K562 (cell line): ENCODE results near the gene MAMDC4. TPM values are rescaled to one million over a fixed set of nuclear protein-coding genes. Genes with fewer than 3 reads are reported as not detected.

Experiments
- BHLHE40 ChIP-seq: IDR thresholded peaks from 2 replicates; pipeline ENCODE4 v1.6.1; 2011; ENCODE audit warnings: low read length, improper control_type of control experiment
- CCNT2 ChIP-seq: IDR thresholded peaks from 2 replicates; pipeline ENCODE4 v1.6.1; 2011; ENCODE audit warnings: borderline replicate concordance, low read depth, mild to moderate bottlenecking, moderate library complexity, mixed read lengths, low read length; ENCODE audit not compliant: insufficient read length; ENCODE audit errors: extremely low read depth
- CEBPG ChIP-seq, 3 experiments: fragments of 200-800 bp in 1 of 3; sonication (Bioruptor generic) in 1 of 3; sonication (generic) in 1 of 3; formaldehyde crosslinking in 1 of 3; IDR thresholded peaks in 2 of 3; conservative IDR thresholded peaks in 1 of 3; 2 replicates each; pipeline versions ENCODE4 v1.6.1 to v1.8.0; 2016 to 2022; ENCODE audit warnings: missing compliant biosample characterization in 2 of 3, missing genetic modification characterization in 2 of 3, mild to moderate bottlenecking in 1 of 3, missing genetic modification reagents in 1 of 3
- ERF ChIP-seq: fragments of 450-650 bp; formaldehyde crosslinking; IDR thresholded peaks from 2 replicates; pipeline ENCODE4 v1.4.0; 2020; ENCODE audit warnings: mild to moderate bottlenecking, mixed read lengths
- HBP1 ChIP-seq: fragments of 450-650 bp; formaldehyde crosslinking; IDR thresholded peaks from 2 replicates; pipeline ENCODE4 v1.4.0; 2022; ENCODE audit warnings: missing genetic modification characterization
- MAZ ChIP-seq, 2 experiments: fragments of 450-650 bp in 1 of 2; sonication (generic) in 1 of 2; formaldehyde crosslinking; IDR thresholded peaks in 1 of 2; conservative IDR thresholded peaks in 1 of 2; 2 replicates each; pipeline versions ENCODE4 v1.4.0 to v1.5.0; 2020; ENCODE audit warnings: mild to moderate bottlenecking in 1 of 2, missing genetic modification reagents in 1 of 2
- MCM7 ChIP-seq, 2 experiments: fragments of 450-650 bp; IDR thresholded peaks; 2 replicates each; pipeline ENCODE4 v1.6.1; 2016 to 2018
- MYC ChIP-seq, 2 experiments: fragments of 250-450 bp in 1 of 2; sonication (Bioruptor Pico) in 1 of 2; IDR thresholded peaks; 2 replicates each; pipeline versions ENCODE4 v1.5.1 to v1.6.1; 2012 to 2021; ENCODE audit warnings: low read depth in 2 of 2, borderline replicate concordance in 1 of 2, improper control_type of control experiment in 1 of 2, low read length in 1 of 2, mild to moderate bottlenecking in 1 of 2, moderate library complexity in 1 of 2
- NFYB ChIP-seq: IDR thresholded peaks from 2 replicates; pipeline ENCODE4 v1.6.1; 2011; ENCODE audit warnings: mild to moderate bottlenecking, moderate library complexity; ENCODE audit not compliant: insufficient read length; ENCODE audit errors: extremely low read depth
- NR2F6 ChIP-seq: fragments of 450-650 bp; formaldehyde crosslinking; IDR thresholded peaks from 2 replicates; pipeline ENCODE4 v1.4.0; 2020; ENCODE audit warnings: mild to moderate bottlenecking
- POLR2AphosphoS5 ChIP-seq: IDR thresholded peaks from 2 replicates; pipeline ENCODE4 v1.6.1; 2011; ENCODE audit warnings: mild to moderate bottlenecking, low read depth, low read length, moderate library complexity; ENCODE audit not compliant: control insufficient read depth, insufficient read depth
- RB1 ChIP-seq: fragments of 450-650 bp; IDR thresholded peaks from 2 replicates; pipeline ENCODE4 v1.6.1; 2017; ENCODE audit warnings: low read depth, mild to moderate bottlenecking
- RBBP5 ChIP-seq: fragments of 200-600 bp; sonication (generic); IDR thresholded peaks from 2 replicates; pipeline ENCODE4 v1.6.1; 2012; ENCODE audit warnings: borderline replicate concordance, mild to moderate bottlenecking, low read length, control low read depth, inconsistent platforms; ENCODE audit not compliant: insufficient read depth, poor library complexity, severe bottlenecking
- RFX1 ChIP-seq: fragments of 450-650 bp; IDR thresholded peaks from 2 replicates; pipeline ENCODE4 v1.6.1; 2016; ENCODE audit warnings: mild to moderate bottlenecking, moderate library complexity
- RNF2 ChIP-seq: sonication (generic); IDR thresholded peaks from 2 replicates; pipeline ENCODE4 v1.6.1; 2016
- SAP30 ChIP-seq: fragments of 200-600 bp; sonication (generic); IDR thresholded peaks from 2 replicates; pipeline ENCODE4 v1.6.1; 2012; ENCODE audit warnings: borderline replicate concordance, low read depth, mild to moderate bottlenecking, moderate library complexity, low read length, control low read depth, inconsistent platforms; ENCODE audit not compliant: insufficient read depth, poor library complexity, severe bottlenecking
- TAF1 ChIP-seq: IDR thresholded peaks from 2 replicates; pipeline ENCODE4 v1.6.1; 2011; ENCODE audit warnings: mild to moderate bottlenecking, low read length, moderate library complexity; ENCODE audit not compliant: insufficient read depth, control insufficient read depth, severe bottlenecking; ENCODE audit errors: extremely low read depth
- TAL1 ChIP-seq: fragments of 450-650 bp; IDR thresholded peaks from 2 replicates; pipeline ENCODE4 v1.6.1; 2016; ENCODE audit warnings: mild to moderate bottlenecking
- THRB ChIP-seq: fragments of 450-650 bp; formaldehyde crosslinking; conservative IDR thresholded peaks from 2 replicates; pipeline ENCODE4 v1.4.0; 2022; ENCODE audit warnings: mild to moderate bottlenecking, missing genetic modification characterization
- ZBTB17 ChIP-seq: fragments of 450-650 bp; formaldehyde crosslinking; IDR thresholded peaks from 2 replicates; pipeline ENCODE4 v1.4.0; 2020; ENCODE audit warnings: mild to moderate bottlenecking
- ZNF280A ChIP-seq: fragments of 450-650 bp; IDR thresholded peaks from 2 replicates; pipeline ENCODE4 v1.6.1; 2018; ENCODE audit warnings: mild to moderate bottlenecking, low read depth; ENCODE audit not compliant: partially characterized antibody
- ZNF589 ChIP-seq: fragments of 200-800 bp; sonication (Bioruptor generic); IDR thresholded peaks from 2 replicates; pipeline ENCODE4 v1.6.1; 2016; ENCODE audit warnings: low read depth, missing genetic modification characterization, missing compliant biosample characterization
- polyA plus RNA-seq, 8 experiments: library from polyadenylated mRNA; depleted of rRNA in 4 of 8; stranded (reverse) in 5 of 8; unstranded in 3 of 8; fragments of >200 nt; fragmentation: Nextera tagmentation in 2 of 8; fragmentation: Illumina TruSeq in 1 of 8; extraction: Ambion mirVana in 2 of 8; extraction: Trizol in 1 of 8; gene quantifications; 2 replicates each; pipeline versions ENCODE4 v1.2.1 to v1.2.3, GENCODE V29; 2011 to 2014; ENCODE audit warnings: inconsistent platforms in 1 of 8, missing spikeins in 1 of 8
- total RNA-seq, 7 experiments: library from RNA; depleted of rRNA in 6 of 7; stranded (reverse); fragments of >200 nt in 6 of 7; fragmentation: Illumina TruSeq in 2 of 7; extraction: Trizol in 2 of 7; gene quantifications; 2 replicates each; pipeline versions ENCODE4 v1.2.1 to v1.2.3, GENCODE V29; 2011 to 2021; ENCODE audit warnings: low replicate concordance in 1 of 7

The MAMDC4 gene
- total and polyA plus RNA-seq, 9 of the 15 experiments (the other 6 are each of a cell fraction or from before 2014, with no cell fraction given): 0.03 to 10.8 (median 1.5) TPM

- TF ChIP-seq NFYB (peak; percentile 100), ZBTB17 (CRISPR knock-in tag) (peak; percentile 60; the same call in 1 of the 2 replicates), ERF (peak; percentile 89), MCM7 (IDR thresholded peaks at IDR 0.05) (no peak), ZNF589 (CRISPR knock-in tag) (no peak), BHLHE40 (peak; percentile 48; the same call in 1 of the 2 replicates), TAL1 (no peak), MYC (IDR thresholded peaks at IDR 0.05; ENCODE audit: low read depth, low read length) (peak; percentile 86), MYC (CRISPR knock-in tag; IDR thresholded peaks at IDR 0.05; ENCODE audit: borderline replicate concordance, low read depth) (no peak), ZNF280A (no peak), MAZ (CRISPR knock-in tag; conservative IDR thresholded peaks at IDR 0.05 in 1 of 2, IDR thresholded peaks at IDR 0.05 in 1 of 2) (peak; percentile 49 to 59; a peak in 3 of 4 replicates), RBBP5 (peak; percentile 58), RFX1 (no peak), HBP1 (CRISPR knock-in tag) (0 out of 2 replicates have a peak, but pooled peaks have one; percentile 21), CCNT2 (peak; percentile 62), THRB (CRISPR knock-in tag) (no peak), RB1 (peak; percentile 89), TAF1 (peak; percentile 61), RNF2 (peak; percentile 44; the same call in 1 of the 2 replicates), POLR2AphosphoS5 (peak; percentile 69), SAP30 (peak; percentile 80), CEBPG (CRISPR knock-in tag; IDR thresholded peaks at IDR 0.05) (peak; percentile 12; the same call in 1 of the 2 replicates), CEBPG (tag; conservative IDR thresholded peaks at IDR 0.05 in 1 of 2, IDR thresholded peaks at IDR 0.05 in 1 of 2) (no peak), NR2F6 (0 out of 2 replicates have a peak, but pooled peaks have one; percentile 35)
Observed at GRCh38 chr9:136885950-136886578, 33.9 kb downstream of the MAMDC4 start, which contains the start of gene TRAF2 (continued).
